Stimulated activated CD4-positive, alpha-beta T cell treated with anti-CD3 and anti-CD28 coated beads, Interleukin-15, amount 100 ng/mL, for 1 hour (primary cell): ENCODE data around the gene MMUT.
A peak's percentile ranks its signal among the peaks of the same experiment; 100 is the strongest.
"Not testable (repeated sequence)": the region's sequence is repeated elsewhere in the genome, so short reads cannot be mapped to it uniquely, and the experiment has no call there.

Source experiments
- DNase-seq, 2 donors: peaks; one replicate each; pipeline ENCODE4 v3.0.0-alpha.2; 2020; ENCODE audit warnings: low read depth in 1 of 2, low spot score in 1 of 2

Gene MMUT

DNA sequence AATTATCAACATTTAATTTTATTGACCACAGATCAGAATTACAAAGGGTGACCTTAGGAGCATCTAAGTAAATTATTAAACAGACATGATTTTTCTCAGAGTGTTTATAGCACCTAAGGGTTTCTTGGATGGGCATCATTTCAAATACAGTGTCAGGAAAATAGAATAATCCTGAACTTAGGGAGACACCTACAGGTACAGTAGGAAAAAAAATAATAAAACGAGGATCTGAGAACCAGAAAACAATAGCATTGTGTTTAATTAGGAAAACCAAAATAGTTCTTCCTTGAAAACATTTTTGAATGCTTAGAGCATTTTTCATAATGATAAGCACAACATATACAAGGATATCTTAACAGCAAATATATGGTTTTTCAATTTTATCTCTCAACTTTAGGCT, 39.2 kb downstream of the MMUT start:
- DNase-seq, result no peak

DNA sequence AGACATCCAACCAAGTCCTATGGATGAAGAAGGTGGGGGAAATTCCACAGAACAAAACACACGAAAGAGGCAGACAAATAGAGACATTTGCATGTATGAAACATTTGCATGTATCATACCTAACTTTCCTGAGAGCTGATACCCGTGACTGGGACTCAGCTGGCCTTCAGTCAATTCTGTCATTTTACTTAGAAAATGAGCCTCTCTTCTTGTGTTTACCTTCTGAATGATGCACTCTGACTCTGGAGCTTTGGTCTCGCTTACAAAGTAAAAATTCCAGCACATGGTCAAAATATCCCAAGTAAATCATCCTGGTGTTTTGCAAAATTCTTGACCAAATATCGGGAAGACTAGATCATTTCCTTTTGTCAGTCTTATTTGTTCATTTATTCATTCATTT, 46.9 kb downstream of the MMUT start:
- no peak for DNase-seq

DNA sequence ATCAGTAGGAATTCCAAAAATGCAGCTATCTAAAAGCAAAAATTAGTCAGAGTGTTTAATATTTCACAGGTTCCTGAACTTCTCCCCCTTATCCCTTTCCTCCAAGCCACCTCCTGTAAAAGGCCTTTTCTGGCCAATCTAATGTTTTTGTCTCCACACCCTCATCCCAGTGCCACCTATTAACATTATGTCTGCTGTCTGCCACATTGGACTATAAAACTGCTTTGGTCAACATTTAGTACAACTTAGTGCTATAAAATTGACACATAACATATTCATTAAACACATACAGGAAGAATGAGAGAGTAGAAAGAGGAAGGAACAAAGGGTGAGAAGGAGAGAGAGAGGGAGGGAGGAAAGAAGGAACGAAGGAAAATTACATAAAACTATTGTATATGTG, 47.7 kb downstream of the MMUT start:
- no peak for DNase-seq

DNA sequence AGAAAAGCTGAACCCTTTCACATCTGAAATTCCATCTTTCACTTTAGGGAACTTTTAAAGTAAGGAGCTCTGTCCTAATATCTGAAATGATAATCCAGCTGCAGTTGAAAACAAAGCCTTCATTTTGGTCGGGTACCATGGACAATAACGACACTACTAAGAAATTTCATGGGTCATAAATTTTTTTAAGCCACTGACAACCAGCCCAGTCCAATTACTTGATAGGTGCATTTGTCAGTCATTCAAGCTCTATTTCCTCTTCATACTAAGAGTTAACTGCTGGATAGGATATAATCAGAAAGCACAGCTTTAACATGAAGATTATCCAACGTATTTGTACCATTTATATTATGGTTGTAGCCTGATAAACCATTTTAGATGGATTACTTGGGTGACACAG, 52.5 kb downstream of the MMUT start:
- DNase-seq, result no peak

DNA sequence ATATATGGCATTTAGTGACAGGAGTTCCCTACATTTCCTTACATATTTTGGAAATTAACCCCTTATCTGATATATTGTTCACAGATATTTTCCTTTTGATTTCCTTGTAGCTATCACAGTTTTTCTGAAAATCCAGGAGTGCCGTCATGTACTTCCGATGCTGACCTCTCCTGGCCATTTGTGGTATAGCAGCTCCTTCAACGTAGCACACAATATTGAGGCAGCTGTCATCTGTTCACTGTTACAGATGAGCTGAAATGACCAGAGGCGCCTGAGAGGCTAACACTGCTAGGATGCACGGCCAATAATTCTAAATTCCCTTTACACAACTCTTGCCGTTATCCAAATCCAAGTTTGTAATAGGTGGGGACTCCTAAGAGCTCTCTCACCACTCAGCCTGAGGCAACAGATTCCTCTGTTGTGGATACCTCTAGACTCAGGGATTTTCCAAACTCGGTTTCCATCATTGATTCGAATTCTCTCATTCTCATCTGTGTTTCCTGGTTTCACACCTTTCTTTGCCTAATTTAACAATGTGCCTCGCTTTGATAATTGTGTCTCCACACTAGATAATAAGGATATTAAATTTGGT, 53.0 kb downstream of the MMUT start:
- DNase-seq, result peak in 1 of 2 donors; percentile 32

DNA sequence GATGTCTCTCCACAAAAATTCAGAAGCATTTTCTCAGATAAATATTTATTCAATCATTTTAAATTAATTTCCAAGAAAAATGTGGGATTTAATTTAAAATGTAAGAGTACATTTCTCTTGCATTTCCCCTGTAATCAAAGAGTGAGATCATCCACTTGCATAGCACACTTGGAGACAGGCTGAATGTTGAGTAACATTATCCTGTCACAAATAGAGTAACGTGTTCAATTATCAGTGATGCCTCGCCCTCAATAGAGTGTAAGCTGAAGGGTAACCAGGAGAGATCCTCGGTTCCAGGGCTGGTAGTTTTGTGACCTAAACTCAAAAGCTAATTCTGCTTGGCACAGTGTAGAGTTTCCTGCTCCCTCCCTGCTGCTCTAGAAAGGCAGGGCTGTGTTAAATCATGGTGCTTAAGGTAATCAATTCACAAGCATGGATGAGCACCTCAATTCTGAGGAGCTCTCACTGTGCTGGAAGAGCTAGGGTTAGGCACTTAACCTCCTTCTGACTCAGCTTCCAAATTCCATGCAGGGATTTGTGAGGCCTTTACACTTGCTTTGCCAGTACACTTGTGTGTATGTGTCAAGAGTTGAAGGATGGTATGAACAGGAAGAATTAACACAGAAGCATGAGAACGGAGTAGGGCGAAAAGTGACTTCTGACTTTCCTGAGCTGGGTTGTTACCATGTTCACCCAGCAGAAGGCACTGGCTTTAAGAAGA, 56.6 kb downstream of the MMUT start:
- no peak for DNase-seq

DNA sequence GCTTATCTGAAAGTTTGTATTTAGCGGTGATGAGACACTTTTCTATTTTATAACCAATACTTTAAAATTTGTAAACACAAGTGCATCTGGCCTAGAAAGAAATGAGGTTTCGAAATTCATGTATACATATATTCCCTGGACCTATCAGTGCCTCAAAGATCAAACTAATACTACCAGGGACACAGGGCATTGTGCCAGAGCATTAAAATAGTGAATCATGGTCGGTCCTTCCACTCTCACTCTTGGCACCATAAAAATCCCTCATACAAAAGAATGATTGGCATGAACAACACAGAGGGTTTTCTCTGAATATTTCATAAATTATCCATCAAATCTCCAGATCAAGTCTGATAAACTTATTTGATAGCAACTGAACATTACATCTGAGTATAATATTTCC, 62.0 kb downstream of the MMUT start:
- no peak for DNase-seq

DNA sequence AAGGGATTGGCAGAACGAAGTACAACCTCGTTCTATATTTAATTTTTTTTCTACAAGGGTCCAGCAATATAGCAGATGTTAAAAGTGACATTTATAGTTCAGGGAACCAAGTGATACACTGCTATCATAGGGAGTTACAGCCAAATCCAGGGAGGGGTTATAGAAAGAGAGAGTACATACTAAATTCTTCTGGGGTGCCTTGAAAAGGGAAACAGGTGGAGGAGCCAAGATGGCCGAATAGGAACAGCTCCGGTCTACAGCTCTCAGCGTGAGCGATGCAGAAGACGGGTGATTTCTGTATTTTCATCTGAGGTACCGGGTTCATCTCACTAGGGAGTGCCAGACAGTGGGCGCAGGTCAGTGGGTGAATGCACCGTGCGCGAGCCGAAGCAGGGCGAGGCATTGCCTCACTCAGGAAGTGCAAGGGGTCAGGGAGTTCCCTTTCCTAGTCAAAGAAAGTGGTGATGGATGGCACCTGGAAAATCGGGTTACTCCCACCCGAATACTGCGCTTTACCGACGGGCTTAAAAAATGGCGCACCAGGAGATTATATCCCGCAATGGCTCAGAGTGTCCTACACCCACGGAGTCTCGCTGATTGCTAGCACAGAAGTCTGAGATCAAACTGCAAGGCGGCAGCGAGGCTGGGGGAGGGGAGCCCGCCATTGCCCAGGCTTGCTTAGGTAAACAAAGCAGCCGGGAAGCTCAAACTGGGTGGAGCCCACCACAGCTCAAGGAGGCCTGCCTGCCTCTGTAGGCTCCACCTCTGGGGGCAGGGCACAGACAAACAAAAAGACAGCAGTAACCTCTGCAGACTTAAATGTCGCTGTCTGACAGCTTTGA, 76.2 kb downstream of the MMUT start:
- not testable (repeated sequence) for DNase-seq

DNA sequence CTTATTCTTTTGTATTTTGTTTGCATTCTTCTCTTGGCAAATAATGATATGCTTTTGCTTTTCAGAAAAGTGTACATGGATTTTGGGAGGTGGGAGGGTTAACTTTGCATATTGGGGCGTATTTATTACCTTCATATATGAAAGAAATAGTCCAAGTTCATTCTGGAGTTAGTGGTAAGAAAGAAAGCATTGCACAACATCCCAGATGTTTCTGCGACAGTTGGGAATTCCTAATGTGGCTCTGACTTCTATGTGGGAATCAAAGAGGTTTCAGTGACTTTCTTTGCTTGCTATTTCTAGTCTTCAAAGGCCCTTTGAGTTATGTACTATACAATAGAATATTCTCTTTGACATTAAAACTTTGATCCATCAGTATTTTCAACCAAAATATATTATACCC, 78.1 kb downstream of the MMUT start:
- DNase-seq, result no peak
